ENCODE measurements around the gene MSH3. TPM values are rescaled to one million over a fixed set of nuclear protein-coding genes. Genes with fewer than 3 reads are reported as not detected.

The MSH3 gene
- total and polyA plus RNA-seq, 3 donors from 2014 or later = 7.6 to 17.7 (median 16.6) TPM

DNA sequence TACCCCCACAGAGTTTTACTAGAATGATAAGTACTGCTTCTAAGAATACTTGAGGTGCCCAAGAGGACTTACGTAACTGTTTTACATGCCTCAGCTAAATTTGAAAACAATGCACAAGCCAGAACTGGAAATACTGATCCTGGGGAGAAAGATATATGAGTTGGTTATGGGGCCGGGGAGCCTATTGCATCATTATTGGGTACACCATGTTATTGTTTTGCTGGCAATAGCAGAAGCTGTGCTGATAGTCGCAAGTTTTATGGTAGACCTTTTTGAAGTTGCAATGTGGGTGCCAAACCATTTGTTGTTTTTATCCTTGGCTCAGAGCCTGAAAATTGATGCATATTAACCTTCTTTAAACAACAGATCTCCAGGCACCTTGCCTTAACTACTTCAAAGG lies 108.8 kb downstream of the MSH3 start:
- no peak for DNase-seq
- H3K27me3 ChIP-seq = no peaks in the 10 kb centered on the region
- H3K9me3 ChIP-seq = no peaks in the 10 kb centered on the region
- no peak overlapping the region for H3K27ac ChIP-seq
- intact Hi-C loops (cut with DNase I; ENCODE audit: low total_unique reads) = no loop called here
- TF ChIP-seq, protein P1, sequence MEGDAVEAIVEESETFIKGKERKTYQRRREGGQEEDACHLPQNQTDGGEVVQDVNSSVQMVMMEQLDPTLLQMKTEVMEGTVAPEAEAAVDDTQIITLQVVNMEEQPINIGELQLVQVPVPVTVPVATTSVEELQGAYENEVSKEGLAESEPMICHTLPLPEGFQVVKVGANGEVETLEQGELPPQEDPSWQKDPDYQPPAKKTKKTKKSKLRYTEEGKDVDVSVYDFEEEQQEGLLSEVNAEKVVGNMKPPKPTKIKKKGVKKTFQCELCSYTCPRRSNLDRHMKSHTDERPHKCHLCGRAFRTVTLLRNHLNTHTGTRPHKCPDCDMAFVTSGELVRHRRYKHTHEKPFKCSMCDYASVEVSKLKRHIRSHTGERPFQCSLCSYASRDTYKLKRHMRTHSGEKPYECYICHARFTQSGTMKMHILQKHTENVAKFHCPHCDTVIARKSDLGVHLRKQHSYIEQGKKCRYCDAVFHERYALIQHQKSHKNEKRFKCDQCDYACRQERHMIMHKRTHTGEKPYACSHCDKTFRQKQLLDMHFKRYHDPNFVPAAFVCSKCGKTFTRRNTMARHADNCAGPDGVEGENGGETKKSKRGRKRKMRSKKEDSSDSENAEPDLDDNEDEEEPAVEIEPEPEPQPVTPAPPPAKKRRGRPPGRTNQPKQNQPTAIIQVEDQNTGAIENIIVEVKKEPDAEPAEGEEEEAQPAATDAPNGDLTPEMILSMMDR (IDR thresholded peaks at IDR 0.05) = no peak
- no peak for TF ChIP-seq POLR2A (IDR thresholded peaks at IDR 0.05)
- no peak overlapping the region for H3K4me3 ChIP-seq
- no peaks in the 10 kb centered on the region for H3K4me1 ChIP-seq
- H3K36me3 ChIP-seq (ENCODE audit: low read depth, missing control alignments) = no peaks in the 10 kb centered on the region
- WGBS, 2 donors = 88 to 92% methylated on average over 3 of the region's 3 CpGs

DNA sequence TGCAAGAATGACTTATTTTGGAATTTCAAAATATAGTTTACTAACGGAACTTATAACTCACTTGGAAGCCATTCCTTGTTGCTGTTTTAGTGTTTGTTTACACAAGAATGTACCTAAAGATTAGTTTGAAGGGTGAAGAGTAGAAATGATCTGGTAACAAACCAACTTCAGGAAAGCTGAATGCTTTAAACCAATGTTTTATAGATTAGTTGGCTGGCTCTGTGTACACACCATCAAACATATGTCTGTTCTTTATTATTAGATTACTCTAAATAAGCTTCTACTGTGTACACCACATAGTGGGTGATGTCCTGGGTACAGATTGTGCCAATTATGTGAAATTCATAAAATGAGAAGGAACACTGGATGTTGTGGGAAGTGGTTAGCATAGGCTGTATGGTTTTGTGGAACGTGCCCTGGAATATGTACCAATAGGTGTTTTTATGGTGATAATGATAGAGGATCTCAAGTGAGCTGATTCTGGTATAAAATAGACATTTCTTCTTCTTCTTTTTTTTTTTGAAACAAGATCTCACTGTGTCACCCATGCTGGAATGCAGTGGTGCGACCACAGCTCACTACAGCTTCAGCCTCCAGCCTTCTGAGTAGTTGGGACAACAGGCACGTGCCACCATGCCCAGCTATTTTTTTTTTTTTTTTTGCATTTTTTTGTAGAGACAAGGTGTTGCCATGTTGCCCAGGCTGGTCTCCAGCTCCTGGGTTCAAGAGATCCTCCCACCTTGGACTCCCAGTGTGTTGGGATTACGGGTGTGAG lies 109.6 kb downstream of the MSH3 start:
- H3K36me3 ChIP-seq (ENCODE audit: low read depth, missing control alignments) = no peaks in the 10 kb centered on the region
- intact Hi-C loops (cut with DNase I; ENCODE audit: low total_unique reads) = no loop called here
- H3K27me3 ChIP-seq = no peaks in the 10 kb centered on the region
- H3K9me3 ChIP-seq = no peaks in the 10 kb centered on the region
- no peak for TF ChIP-seq POLR2A (IDR thresholded peaks at IDR 0.05)
- TF ChIP-seq, protein P1 (IDR thresholded peaks at IDR 0.05) = no peak
- H3K4me3 ChIP-seq = no peak overlapping the region
- no peak for DNase-seq
- no peaks in the 10 kb centered on the region for H3K4me1 ChIP-seq
- 85 to 92% methylated on average over 5 of the region's 5 CpGs for WGBS, 2 donors
- no peak overlapping the region for H3K27ac ChIP-seq

DNA sequence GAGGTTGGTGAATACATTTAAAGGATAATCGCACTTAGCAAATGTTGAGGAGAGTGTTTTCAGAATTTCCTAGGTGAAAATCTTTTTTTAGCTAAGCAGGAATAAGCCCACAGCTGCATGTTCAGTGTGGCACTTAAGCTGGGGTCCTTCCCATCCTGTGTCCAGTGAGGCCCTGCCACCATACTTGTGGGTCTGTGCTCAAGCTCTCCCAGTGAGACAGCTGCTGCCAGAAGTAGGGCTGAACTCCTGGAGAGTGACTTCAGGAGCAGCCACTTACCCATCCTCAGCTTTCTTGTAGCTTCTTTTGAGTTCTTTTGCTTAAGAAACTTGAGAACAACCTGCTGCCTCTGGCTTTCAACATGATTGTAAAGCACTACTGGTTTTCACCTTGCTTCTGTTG lies 110.3 kb downstream of the MSH3 start:
- TF ChIP-seq POLR2A (IDR thresholded peaks at IDR 0.05) = no peak
- TF ChIP-seq, protein P1 (IDR thresholded peaks at IDR 0.05) = no peak
- Histone ChIP-seq H3K27me3 (no peaks in the 10 kb centered on the region), H3K27ac (no peak overlapping the region), H3K4me1 (no peaks in the 10 kb centered on the region), H3K9me3 (no peaks in the 10 kb centered on the region), H3K36me3 (ENCODE audit: low read depth, missing control alignments) (no peaks in the 10 kb centered on the region), H3K4me3 (no peak overlapping the region)
- WGBS, 2 donors = 88 to 100% methylated on average over 1 of the region's 1 CpG
- intact Hi-C loops (cut with DNase I; ENCODE audit: low total_unique reads) = no loop called here
- no peak for DNase-seq

DNA sequence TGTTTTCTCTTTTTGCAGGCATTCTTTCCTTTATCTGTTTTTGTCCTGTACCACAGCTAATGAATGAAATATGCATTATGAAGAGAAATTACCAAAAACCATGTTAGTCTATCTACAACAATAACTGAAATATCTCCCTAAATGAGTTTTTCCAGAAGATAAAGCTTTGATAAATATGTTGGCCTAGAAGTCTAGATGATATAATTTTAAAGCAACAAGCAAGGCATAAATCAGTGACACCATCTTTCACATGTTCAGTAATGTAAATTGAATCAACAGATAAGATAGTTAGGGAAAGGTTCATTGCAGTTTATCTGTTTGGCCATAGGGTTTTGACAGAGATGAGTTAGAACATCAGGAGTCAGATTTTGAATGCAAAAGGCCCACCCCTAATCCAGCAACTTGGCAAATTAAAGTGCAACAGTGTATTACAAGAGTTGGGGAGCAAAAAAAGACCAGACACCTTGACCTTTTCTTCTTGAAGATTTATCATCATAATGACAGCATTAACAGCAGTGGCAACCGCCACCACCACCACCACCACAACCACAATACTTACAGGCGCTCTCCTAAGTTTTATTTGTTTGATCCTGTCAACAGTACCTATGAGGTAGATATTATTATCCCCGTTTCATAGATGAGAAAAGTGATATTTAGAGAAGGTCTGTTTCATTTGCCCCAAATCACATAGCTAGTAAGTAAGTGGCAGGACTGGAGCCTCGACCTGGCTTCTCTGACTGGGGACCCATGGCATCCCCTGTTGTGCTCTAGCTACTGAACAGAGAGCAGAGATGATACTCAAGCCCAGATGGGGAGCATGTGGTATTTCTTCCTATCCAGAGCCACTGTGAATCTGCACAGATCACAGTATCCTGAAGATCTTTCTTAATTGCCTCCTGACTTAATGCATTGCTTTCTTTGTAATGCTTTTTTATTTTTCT lies 123.2 kb downstream of the MSH3 start:
- 90 to 92% methylated on average over 4 of the region's 4 CpGs for WGBS, 2 donors
- DNase-seq = no peak
- no peak overlapping the region for H3K4me3 ChIP-seq

More for the DNA sequence above, 123.2 kb downstream of the MSH3 start:
- H3K4me1 ChIP-seq = no peaks in the 10 kb centered on the region
- intact Hi-C loops (cut with DNase I; ENCODE audit: low total_unique reads) = no loop called here
- TF ChIP-seq POLR2A (IDR thresholded peaks at IDR 0.05) = no peak
- TF ChIP-seq, protein P1 (IDR thresholded peaks at IDR 0.05) = no peak
- no peaks in the 10 kb centered on the region for H3K9me3 ChIP-seq
- no peaks in the 10 kb centered on the region for H3K27me3 ChIP-seq
- H3K36me3 ChIP-seq (ENCODE audit: low read depth, missing control alignments) = no peaks in the 10 kb centered on the region
- no peak overlapping the region for H3K27ac ChIP-seq

All from testis (tissue), 3 donors.